ENCODE results near the gene STMN3.
"Not testable (repeated sequence)": the region's sequence is repeated elsewhere in the genome, so short reads cannot be mapped to it uniquely, and the experiment has no call there.

DNA sequence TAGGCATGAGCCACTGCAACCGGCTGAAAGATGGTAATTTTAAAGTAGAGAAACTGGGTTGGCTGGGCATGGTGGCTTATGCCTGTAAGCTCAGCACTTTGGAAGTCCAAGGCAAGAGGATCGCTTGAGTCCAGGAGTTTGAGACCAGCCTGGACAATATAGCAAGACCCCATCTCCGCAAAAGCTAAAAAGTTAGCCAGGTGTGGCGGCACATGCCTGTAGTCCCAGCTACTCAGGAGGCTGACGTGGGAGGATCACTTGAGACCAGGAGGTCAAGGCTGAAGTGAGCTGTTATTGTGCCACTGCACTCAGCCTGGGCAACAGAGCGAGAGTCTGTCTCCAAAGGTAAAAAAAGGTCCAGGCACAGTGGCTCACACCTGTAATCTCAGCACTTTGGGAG is 22.3 kb downstream of the STMN3 start:
- TF ChIP-seq, protein P1, sequence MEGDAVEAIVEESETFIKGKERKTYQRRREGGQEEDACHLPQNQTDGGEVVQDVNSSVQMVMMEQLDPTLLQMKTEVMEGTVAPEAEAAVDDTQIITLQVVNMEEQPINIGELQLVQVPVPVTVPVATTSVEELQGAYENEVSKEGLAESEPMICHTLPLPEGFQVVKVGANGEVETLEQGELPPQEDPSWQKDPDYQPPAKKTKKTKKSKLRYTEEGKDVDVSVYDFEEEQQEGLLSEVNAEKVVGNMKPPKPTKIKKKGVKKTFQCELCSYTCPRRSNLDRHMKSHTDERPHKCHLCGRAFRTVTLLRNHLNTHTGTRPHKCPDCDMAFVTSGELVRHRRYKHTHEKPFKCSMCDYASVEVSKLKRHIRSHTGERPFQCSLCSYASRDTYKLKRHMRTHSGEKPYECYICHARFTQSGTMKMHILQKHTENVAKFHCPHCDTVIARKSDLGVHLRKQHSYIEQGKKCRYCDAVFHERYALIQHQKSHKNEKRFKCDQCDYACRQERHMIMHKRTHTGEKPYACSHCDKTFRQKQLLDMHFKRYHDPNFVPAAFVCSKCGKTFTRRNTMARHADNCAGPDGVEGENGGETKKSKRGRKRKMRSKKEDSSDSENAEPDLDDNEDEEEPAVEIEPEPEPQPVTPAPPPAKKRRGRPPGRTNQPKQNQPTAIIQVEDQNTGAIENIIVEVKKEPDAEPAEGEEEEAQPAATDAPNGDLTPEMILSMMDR (IDR thresholded peaks at IDR 0.05) = not testable (repeated sequence)
- TF ChIP-seq POLR2A (IDR thresholded peaks at IDR 0.05) = not testable (repeated sequence)

Data from uterus (tissue), 2 donors.